ENCODE measurements around the gene DAND5. TPM values are rescaled to one million over a fixed set of nuclear protein-coding genes. Genes with fewer than 3 reads are reported as not detected.

The DAND5 gene
- polyA plus RNA-seq, 1 donor (not counting 4 experiments of a cell fraction or from before 2014, with no cell fraction given), result not detected

- no peak overlapping the region for H2AFZ ChIP-seq (ENCODE audit: control insufficient read depth, low read length)
- H3K9me3 ChIP-seq (ENCODE audit: control insufficient read depth, low read depth, low read length), result no peaks in the 10 kb centered on the region
- peak overlapping the region; percentile 26 for H3K27ac ChIP-seq (ENCODE audit: control insufficient read depth, insufficient read depth, low read length)
- H3K4me1 ChIP-seq (ENCODE audit: control insufficient read depth, extremely low read depth, insufficient read depth, low read length), result peaks cover 26% of the 10 kb centered on the region
- peaks cover 39 to 48% of the 10 kb centered on the region in 2 experiments for H3K36me3 ChIP-seq (ENCODE audit: control insufficient read depth in 2 of 2, extremely low read depth in 1 of 2, insufficient read depth in 2 of 2, low read length in 2 of 2)
- H3K9ac ChIP-seq (ENCODE audit: control insufficient read depth, extremely low read depth, insufficient read depth, low read length), result no peak overlapping the region
- no peaks in the 10 kb centered on the region for H4K20me1 ChIP-seq (ENCODE audit: control insufficient read depth, extremely low read depth, insufficient read depth, low read length)
- H3K79me2 ChIP-seq (ENCODE audit: control insufficient read depth, insufficient read depth, low read length), result peaks cover 51% of the 10 kb centered on the region
- FAIRE-seq (no peak), DNase-seq (ENCODE audit: low read depth, low spot score) (no peak)
- no peak for TF ChIP-seq CTCF (optimal IDR thresholded peaks at IDR 0.05 in 1 of 3, IDR thresholded peaks at IDR 0.05 in 1 of 3, conservative IDR thresholded peaks at IDR 0.05 in 1 of 3; ENCODE audit: extremely low read depth in 1 of 3, insufficient read depth in 2 of 3, low read length in 3 of 3)
- no peak for TF ChIP-seq EZH2 (IDR thresholded peaks at IDR 0.05; ENCODE audit: low read length)
- H3K4me3 ChIP-seq (ENCODE audit: control insufficient read depth in 2 of 3, extremely low read depth in 1 of 3, insufficient read depth in 2 of 3, low read depth in 1 of 3, low read length in 3 of 3), result no peak overlapping the region
- dilution Hi-C loops (cut with MboI; ENCODE audit: extremely low pct_ligation_motif_present, low sequenced_read_pairs), result no loop called here
- H3K4me2 ChIP-seq (ENCODE audit: control insufficient read depth, extremely low read depth, insufficient read depth, low read depth, low read length), result no peak overlapping the region
- peaks cover 2% of the 10 kb centered on the region for H3K9me1 ChIP-seq (ENCODE audit: control insufficient read depth, extremely low read depth, insufficient read depth, low read length)
- no peaks in the 10 kb centered on the region for H3K27me3 ChIP-seq (ENCODE audit: control insufficient read depth, extremely low read depth, insufficient read depth, low read length)
These were observed 16.8 kb upstream of the DAND5 start for GRCh38 chr19:12952488-12953137.

- Histone ChIP-seq H3K4me1 (ENCODE audit: control insufficient read depth, extremely low read depth, insufficient read depth, low read length) (peaks cover 26% of the 10 kb centered on the region), H3K27ac (ENCODE audit: control insufficient read depth, insufficient read depth, low read length) (no peak overlapping the region), H4K20me1 (ENCODE audit: control insufficient read depth, extremely low read depth, insufficient read depth, low read length) (no peaks in the 10 kb centered on the region), H3K9ac (ENCODE audit: control insufficient read depth, extremely low read depth, insufficient read depth, low read length) (no peak overlapping the region), H3K4me3 (ENCODE audit: control insufficient read depth in 2 of 3, extremely low read depth in 1 of 3, insufficient read depth in 2 of 3, low read depth in 1 of 3, low read length in 3 of 3) (no peak overlapping the region), H3K79me2 (ENCODE audit: control insufficient read depth, insufficient read depth, low read length) (peaks cover 46% of the 10 kb centered on the region), H3K9me3 (ENCODE audit: control insufficient read depth, low read depth, low read length) (no peaks in the 10 kb centered on the region), H3K27me3 (ENCODE audit: control insufficient read depth, extremely low read depth, insufficient read depth, low read length) (no peaks in the 10 kb centered on the region), H3K4me2 (ENCODE audit: control insufficient read depth, extremely low read depth, insufficient read depth, low read depth, low read length) (no peak overlapping the region), H2AFZ (ENCODE audit: control insufficient read depth, low read length) (no peak overlapping the region), H3K9me1 (ENCODE audit: control insufficient read depth, extremely low read depth, insufficient read depth, low read length) (peaks cover 2% of the 10 kb centered on the region), H3K36me3 (ENCODE audit: control insufficient read depth in 2 of 2, extremely low read depth in 1 of 2, insufficient read depth in 2 of 2, low read length in 2 of 2) (peaks cover 35 to 42% of the 10 kb centered on the region in 2 experiments)
- TF ChIP-seq CTCF (optimal IDR thresholded peaks at IDR 0.05 in 1 of 3, IDR thresholded peaks at IDR 0.05 in 1 of 3, conservative IDR thresholded peaks at IDR 0.05 in 1 of 3; ENCODE audit: extremely low read depth in 1 of 3, insufficient read depth in 2 of 3, low read length in 3 of 3) (no peak), EZH2 (IDR thresholded peaks at IDR 0.05; ENCODE audit: low read length) (no peak)
- no peak for DNase-seq (ENCODE audit: low read depth, low spot score)
- FAIRE-seq, result no peak
- dilution Hi-C loops (cut with MboI; ENCODE audit: extremely low pct_ligation_motif_present, low sequenced_read_pairs), result no loop called here
These were observed 16.1 kb upstream of the DAND5 start for GRCh38 chr19:12953138-12953798.
